Measurements from ENCODE around the gene IL21.

The IL21 gene

DNA sequence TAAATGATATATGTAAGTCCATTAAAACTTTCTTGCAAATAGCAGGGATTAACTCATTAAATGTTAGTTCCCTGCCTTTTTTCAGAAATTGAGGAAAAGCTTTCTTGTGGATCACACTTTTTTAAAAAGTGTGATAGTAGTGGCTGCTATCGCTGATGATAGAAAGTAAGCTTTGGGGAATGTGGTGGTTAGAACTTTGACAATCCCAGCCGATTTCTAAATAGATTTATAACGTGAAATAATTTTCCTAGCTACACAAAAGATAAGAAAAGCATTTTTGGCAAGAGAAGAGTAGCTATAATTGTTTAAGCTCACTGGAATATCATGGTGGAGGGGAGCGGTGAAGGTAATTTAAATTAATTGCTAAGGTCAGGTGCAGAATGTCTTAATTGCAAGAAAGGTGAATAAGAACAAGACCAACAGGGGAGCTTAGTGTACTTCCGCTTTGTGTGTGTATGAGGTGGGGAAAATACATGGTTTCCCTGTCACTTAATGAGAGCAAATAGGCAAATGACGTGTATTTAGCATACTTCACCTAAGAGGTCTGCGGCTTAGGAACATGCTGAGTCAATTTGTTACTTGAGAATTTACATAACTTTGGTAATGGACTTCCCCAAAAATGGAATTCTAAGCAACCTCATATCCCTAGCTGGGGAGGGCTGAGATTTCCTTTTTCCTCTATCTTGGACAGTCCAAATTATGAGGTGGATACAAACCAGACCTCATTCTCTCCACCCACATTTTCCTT lies 11.7 kb upstream of the IL21 start:
- no peak for DNase-seq

DNA sequence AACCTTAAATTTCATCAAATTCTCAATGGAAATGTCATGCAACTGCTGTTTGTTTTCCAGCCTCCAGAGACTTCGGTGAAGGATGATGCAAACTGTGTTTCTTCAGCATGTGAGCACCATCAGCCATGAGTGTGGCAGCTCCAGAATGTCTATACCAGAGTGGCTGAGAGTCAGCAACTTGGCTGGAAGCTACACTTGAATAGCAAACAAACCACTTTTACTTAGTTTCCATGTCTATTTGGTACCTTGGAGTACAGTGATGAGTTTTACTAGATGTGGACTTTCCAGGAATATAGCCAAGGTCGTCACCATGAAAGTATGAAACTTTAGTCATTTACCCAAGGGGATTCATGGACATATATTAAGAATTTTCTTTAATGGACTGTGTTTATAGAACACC lies 4.3 kb upstream of the IL21 start:
- DNase-seq, result no peak

DNA sequence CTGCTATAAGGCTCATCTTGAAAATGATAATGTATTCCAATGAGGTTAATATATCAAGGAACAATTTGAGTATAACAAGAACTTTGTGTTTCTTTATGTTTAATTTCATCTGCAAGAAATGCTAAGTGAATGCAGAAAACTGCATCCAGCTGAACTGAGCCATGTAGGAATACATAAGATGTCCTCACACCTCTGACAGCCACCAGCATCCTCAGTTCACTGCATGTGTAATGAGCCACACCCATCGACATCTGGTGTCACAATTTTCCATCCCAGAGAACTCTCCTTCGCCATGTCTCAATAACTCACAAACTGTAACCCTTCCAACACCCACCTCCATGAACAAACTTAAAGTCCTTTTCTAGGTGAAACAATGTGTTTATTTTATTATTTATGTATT lies 3.3 kb upstream of the IL21 start:
- DNase-seq, result no peak

DNA sequence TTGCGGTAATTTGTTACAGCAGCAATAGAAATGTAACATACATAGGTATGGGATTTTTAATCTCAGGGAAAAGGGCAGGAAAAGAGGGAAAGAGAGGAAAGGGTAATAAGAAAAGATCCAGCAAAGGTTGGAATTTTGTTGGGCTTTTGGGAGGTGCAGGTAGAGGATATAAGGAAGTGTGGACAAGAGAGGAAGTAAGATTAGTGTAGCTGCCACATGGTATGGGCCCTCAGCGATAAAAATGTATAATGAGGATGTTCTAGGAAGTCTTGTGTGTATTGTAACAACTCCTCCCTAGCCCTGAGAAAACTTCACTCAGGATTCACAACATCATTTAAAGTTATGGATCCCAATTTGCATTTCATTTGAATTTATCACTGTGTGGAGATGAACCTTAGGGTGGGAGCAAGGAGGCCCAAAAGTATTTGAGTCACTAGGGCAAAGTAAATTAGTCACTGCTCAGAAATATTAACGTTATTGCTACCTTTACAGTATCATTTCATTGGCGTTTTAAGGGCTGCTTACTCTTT lies 2.8 kb upstream of the IL21 start:
- DNase-seq, result no peak

DNA sequence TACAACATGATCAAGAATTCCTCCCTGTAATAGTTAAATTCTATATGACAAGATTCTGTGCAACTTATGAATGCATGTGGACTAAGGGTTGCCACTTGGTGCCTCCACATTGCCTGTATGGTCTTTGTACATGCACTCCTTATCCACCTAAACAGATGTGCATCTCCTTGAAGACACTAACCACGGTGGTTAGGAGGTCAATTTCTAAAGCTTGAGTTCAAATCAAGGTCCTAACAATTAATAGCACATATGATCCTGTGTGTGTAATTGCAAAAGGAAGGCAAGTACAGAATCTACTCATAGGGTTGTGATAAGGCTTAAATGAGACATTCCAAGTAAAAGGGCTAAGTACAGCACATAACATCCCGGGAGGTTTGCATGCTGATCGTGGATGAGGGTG lies 1.5 kb upstream of the IL21 start:
- no peak for DNase-seq

DNA sequence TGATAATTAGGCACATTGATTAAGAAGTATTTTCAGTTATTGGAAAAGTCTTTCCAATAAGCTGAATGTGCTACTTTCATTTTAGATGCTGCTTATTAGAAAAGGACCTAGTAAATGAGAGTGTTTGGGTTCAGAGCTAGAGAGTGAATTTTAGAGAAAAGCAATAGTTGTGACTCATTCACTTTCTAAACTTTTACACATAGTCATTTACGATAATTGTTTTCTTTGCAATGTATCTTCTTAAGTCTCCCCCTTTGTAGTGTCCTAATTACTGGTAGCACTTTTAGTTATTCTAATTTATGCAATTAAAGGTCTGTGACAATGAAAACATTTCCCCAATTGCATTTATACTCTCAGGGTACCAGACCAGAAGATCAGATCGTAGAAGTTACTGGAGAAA lies 1.3 kb downstream of the IL21 start:
- no peak for DNase-seq

DNA sequence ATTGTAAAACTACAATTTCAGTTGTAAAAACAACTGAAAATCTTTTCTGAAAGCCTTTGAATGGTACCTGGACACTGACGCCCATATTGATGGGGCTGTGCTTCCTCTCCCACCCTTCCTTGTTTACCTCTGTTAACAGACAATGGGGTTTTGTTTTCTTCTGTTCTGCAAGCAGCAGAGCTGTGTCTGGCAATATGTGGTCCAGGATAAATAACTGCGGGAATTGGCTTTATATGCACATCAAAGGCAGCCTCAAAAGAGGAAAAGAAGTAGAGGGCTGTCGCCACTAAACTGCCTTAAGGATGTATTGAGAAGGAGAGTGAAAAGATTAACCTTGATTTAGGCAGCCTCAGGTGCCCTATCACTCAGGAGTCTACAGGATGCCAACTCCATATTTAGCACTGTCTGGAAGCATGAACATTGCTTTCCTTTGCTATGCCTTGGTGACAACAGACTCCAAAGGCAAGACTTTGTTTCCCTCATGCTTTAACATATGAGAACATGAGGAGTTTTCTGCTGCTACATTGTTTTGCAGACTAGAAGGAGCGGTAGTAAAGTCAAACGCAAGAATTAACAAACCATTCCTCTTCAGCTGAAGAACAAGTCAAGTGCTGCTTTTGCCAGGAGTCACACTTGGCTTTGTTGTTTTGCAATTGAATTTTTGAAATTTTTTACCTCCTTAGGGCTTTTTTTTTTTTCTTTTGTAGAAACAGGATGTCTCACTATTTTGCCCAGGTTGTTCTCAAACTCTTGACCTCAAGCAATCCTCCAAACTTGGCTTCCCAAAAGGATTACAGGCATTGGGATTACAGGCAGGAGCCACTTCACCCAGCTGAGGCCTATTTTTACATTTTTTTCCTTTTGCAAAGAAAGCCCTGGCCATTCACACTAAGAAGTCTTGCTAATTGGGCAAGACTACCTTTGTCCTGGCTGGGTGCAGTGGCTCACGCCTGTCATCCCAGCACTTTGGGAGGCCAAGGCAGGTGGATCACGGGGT lies 3.0 kb downstream of the IL21 start:
- DNase-seq, result peak in 1 of 14 donors; percentile 3

DNA sequence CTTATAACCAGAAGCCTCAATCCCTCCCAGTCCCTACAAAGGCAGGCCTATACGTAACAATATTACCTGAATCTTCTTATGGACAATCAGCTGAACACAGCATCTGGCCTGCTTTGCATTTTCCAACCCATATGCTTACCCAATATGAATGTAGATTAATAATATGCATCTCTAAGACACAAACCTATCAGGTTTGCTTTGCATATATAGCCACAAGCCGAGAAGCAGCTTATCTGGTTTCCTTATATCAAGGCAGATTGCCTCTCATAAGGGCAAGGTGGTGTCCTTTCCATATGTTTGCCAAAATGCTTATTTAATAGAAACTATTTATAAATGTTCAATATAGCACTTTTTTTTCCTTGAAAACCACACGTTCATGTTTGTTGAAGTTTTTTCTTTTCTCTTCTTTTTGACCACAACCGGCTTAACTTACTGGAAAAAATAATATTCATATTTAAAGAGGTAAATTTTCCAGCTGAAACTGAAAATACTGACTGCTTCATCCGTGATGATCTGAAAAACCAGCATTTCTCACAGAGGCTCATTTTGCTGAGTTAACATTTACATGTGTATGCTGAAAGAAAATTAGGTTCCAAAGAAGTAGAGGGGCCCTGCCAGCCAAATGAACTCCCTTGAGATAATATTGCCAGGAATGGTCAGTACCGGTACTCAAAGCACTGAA lies 3.8 kb downstream of the IL21 start:
- no peak for DNase-seq

DNA sequence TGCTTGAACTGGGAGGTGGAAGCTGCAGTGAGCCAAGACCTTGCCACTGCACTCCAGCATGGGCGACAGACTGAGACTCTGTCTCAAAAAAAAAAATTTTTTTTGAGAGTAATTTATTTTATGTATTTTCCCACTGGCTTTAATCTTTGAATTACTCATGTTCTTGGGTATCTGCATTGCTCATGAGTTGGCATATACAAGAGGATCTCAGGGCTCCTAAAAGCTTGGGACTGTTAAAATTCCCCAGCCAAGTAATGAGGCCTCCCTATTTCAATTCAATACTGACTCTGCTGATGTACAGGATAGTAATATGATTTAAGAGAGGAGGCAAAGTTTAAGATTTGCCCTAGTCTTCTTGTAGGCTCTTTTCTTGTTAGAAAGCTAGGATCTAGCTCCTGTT lies 6.2 kb downstream of the IL21 start:
- DNase-seq, result no peak

DNA sequence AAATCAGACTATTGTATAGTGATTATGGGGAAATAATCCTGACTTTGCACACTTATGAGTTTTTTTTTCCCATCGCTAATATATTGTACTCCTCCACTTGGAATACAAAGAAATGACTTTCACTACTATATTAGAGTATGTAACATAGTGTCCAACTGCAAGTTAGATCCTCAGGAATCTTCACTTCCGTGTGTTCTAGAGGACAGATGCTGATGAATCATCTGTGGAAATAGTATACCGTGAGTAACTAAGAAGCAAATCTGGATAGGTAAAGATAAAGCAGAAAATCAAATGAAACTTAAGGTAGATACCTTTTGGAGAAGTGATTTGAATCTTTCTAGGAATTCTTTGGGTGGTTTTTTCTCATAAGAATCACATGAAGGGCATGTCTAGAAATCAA lies 8.3 kb downstream of the IL21 start:
- DNase-seq, result no peak

DNA sequence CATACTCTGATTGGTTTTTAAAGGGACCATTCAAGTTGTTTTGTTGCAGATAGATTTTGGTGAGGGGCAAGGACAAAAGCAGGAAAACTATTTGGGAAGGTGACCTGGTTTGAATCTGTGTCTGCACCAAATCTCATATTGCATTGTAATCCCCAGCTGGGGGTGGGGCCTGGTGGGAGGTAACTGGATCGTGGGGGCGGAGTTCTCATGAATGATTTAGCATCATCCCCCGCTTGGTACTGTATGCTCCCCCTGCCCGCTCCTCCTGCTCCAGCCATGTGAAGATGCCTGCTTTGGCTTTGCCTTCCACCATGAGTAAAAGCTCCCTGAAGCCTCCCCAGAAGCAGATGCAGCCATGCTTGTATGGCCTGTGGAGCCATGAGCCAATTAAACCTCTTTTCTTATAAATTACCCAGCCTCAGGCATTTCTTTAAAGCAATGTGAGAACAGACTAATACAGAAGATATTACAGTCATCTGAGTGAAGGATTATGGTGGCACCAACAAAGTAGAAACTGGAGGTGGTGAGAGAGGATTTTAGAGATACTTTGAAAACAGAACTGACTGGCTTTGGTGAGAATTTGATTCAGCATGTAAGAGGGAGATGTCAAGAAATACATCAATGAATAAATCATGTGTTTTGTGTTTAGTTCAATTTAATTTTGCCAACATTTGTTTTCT lies 14.4 kb downstream of the IL21 start:
- DNase-seq, result no peak

DNA sequence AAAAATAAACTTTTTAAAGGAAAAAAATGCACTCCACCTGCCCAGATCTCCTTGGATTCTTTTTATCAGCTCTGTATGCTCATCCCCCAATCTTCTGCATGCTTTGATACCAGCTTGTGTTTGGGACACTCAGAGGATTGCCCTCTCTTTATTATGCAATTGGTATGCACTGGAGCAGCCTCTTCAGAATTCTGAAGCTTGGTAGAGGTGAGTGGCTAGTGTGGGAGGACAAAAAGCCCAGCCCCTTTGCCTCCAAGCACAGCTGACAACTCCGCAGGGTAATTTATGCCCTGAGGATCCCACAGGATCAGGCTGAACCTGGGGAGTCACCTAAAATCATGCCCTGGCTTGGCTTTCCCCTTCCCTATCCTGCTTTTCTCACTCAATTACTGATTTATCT lies 16.7 kb downstream of the IL21 start:
- no peak for DNase-seq

DNA sequence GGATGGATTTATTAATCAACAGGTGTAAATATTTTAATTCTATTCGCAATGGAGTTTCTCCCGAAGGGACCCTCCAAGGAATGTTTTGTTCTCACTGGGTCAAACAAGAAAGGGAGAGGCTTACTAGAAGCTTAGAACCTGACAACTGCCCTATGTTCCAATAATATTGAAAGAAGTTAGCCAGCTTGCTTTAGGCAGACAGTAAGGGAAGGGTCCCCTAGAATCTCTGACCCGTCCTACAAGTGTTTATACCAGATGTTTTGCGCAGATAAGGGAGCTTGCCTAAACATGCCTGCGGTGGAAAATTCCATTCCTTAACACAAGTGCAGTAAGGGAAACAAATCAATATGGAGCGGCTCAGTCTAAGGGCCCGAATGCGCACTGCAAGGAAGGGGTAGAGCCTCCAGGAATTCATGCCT lies 17.7 kb downstream of the IL21 start:
- DNase-seq, result no peak

DNA sequence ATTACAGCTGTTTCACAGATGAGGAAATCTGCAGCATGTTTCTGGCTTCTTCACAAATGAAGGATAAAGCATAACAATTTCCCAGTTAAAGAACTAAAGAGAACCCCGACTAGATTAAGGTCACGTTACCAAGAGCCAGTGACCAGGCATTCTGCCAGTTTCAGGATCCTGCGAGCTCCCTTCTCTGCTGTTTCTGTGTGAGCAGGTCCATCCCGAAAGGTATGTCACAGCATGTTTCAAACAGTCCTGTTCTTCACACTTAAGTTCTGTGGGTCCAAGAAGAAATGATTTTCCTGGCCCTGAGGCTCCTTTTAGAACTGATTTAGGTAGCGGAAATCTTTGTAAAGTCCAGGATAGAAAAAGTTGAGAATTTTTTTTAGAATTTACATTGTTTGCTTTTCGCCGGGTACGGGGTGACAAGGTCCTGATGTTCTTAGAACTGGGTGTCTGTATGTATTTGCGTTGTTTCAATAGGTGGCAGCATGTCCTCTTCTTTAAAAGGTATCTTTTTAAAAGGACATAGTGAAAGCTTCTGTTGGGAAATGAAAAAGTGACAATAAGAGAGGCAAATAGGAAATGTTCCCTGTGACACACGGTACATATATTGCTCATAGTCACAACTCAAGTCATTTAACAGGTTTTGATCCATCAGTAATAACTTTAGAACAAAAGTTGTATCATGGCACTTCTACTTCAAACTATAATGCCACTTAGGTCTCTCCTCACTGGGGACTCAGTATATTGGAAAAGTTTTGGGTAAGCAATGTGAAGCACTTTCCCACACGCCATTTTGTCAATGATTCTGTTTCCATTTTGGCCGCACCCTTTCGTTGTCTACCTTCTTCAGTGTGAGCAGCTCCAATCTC lies 18.4 kb downstream of the IL21 start:
- DNase-seq, result peak in 1 of 14 donors; percentile 5

DNA sequence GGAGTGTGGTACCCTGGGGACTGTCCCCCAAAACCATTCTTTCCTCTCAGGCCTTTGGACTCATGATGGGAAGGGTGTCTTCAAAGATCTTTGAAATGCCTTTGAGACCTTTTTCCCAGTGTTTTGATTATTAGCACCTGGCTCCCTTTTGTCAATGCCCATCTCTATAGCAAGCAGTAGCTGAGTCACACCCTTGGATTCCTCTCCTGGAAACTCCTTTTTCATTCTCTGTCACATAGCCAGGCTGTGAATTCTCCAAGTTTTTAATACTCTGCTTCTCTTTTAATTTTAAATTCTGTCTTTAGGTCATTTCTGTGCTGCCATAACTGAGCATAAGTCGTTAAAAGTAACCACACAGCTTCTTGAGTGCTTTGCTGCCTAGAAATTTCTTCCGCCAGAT lies 29.7 kb downstream of the IL21 start:
- no peak for DNase-seq

DNA sequence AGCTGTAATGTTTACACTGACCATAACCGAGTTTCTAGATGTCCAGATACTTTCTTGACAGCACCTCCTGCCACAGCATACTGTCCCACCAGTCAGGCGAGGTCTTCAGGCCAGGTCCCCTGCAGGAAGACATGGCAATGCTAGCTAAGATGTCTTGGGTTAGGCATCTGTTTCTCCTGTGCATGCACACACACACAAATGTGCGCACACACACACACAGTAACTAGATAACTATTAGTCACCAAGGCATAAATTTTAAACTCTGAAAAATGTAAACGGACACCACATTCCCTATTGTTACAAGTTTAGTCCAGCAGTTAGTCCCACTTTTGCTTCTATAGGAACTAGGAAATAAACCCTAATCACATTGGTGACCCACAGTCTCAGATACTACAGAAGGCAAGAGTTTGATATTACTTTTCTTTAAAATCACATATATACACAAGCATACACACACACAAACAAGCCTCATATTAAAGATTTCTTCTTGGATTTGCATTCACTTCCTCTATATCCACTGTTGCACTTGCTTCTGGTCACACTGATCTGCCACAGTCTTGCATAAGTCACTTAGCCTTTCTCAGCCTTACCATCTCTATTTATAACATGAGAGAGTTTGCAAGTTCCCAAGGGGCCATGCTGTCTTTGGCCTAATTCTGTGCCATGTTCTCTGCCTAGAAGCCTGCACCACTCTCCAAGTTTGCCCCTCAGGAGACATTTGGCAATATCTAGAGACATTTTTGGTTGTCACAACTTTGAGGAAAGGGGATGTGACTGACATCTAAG lies 32.2 kb downstream of the IL21 start:
- DNase-seq, result no peak

DNA sequence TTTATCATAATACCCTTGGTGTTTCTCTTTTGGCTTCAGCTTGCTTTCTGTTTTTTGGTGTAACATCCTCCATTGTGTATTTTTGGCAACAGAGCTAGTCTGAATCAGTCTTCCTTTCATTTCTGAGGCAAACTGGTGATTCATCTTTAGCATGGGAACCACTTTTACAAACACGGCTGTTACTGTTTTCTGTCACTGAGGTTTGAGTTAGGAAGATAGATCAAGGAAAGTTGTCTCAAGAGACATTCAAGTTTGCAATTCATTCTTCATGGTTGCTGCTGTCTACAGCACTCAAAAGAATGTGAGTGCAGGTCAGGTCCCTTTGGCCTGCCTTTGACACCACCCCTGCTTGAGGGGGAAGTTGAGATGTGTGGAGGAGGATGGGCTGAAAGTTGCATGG lies 36.3 kb downstream of the IL21 start:
- DNase-seq, result peak in 4 of 14 donors; percentile 20 to 31 (median 26)

DNA sequence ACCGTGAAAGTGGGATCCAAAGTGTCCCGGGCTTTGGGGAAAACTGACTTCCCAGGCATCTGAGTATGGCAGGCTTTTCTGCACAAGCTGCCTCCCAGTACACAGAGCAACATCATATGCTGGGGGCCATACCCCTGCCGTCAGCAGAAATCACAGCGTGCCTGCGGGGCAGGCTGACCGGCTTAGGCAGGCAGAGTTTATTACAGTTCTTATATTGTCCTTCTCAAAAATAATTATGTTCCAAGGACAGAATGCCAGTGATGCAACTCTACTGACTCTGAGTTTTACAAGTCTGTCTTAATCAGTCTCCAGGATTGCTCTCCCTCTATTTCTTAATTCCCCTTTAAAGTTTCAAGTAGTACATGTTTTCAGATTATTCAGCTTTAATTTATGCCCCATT lies 37.0 kb downstream of the IL21 start:
- peak in 4 of 14 donors; percentile 3 to 32 (median 25) for DNase-seq

DNA sequence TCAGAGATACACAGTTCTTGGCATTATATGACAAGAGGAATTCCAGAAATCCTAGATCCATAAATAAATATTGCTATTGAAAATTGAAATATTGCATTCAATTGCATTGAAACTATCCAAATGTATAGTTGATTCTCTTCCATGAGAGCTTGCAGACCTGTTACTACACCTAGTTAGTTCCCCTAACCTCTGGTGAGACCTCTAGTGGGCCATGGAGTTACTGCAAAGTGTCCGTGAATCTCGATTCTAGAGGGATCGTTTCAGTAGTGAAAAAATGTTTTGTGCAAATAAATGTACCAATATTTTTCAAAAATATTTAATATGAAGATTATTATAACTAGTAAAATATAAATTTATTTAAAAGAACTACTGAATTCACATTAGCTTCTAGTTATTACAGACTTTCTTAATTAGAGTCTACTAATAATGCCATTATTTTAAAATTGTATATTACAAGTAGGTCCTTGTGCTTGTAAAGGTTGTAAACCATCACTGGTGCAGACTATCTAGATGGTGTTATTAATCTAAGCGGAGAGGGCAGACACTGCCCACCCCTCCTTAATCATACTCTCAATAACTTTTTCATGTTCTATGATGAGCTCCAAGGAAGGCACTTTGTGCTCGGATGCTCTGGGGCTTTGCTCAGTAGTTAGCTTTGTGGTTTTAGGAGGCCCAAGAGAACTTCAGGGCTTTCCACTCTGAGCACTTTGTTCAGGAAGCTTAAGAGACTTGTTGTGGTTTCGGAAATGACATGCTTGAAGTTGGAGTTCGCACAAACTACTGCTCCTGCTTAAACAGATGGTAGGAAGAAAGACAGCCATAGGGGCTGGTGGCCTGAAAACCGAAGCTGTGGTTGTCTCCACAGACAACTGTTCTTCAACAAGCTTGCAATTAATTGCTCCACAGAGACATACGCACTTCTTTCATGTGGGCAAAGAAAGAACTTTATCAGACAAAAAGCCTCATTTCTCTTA lies 42.8 kb downstream of the IL21 start:
- DNase-seq, result no peak

Data from C1 segment of cervical spinal cord (tissue), 14 donors.